Ovary (tissue), 9 donors: ENCODE data around the gene FAM20A. TPM values are rescaled to one million over a fixed set of nuclear protein-coding genes. Genes with fewer than 3 reads are reported as not detected.
A peak's percentile ranks its signal among the peaks of the same experiment; 100 is the strongest.

Source experiments
- DNase-seq, 5 donors: peaks; one replicate each; pipeline ENCODE4 v3.0.0-alpha.2; 2019 to 2020
- H3K27ac ChIP-seq, 2 donors: fragments of 200-600 bp; one replicate each; pipeline versions ENCODE4 v1.5.1 to v1.8.0; 2019 to 2022
- H3K27me3 ChIP-seq: fragments of 200-600 bp; one replicate; pipeline ENCODE4 v1.8.0; 2022
- H3K36me3 ChIP-seq: fragments of 200-600 bp; sonication (generic); one replicate; pipeline ENCODE4 v1.5.1; 2019
- H3K4me1 ChIP-seq: one replicate; pipeline ENCODE4 v1.8.1; 2013; ENCODE audit warnings: mild to moderate bottlenecking, moderate library complexity; ENCODE audit not compliant: insufficient read depth
- H3K4me3 ChIP-seq: fragments of 200-600 bp; sonication (generic); one replicate; pipeline ENCODE4 v1.5.1; 2017
- H3K9me3 ChIP-seq, 2 donors: fragments of 200-600 bp in 1 of 2; sonication (generic) in 1 of 2; one replicate each; pipeline versions ENCODE4 v1.5.1 to v1.8.1; 2013 to 2019; ENCODE audit warnings: mild to moderate bottlenecking in 1 of 2, moderate library complexity in 1 of 2
- CTCF ChIP-seq, 3 donors: fragments of 450-650 bp in 2 of 3; fragments of 200-600 bp in 1 of 3; IDR thresholded peaks; one replicate each; pipeline versions ENCODE4 v1.5.1 to v1.8.0; 2016 to 2022; ENCODE audit warnings: antibody characterized with exemption in 3 of 3, mild to moderate bottlenecking in 1 of 3
- EP300 ChIP-seq: sonication (generic); formaldehyde crosslinking; IDR thresholded peaks from one replicate; pipeline ENCODE4 v1.6.1; 2017; ENCODE audit warnings: antibody characterized with exemption
- POLR2A ChIP-seq: fragments of 450-650 bp; IDR thresholded peaks from one replicate; pipeline ENCODE4 v1.6.1; 2017; ENCODE audit warnings: antibody characterized with exemption, mild to moderate bottlenecking, moderate library complexity
- WGBS, 3 donors: extraction: QIAGEN DNeasy Blood & Tissue Kit in 1 of 3; methylation state at CpG; one replicate each; pipeline versions ENCODE4 v1.1.5 to v1.1.7; 2013 to 2017; 5-methylcytosine and 5-hydroxymethylcytosine counted together
- intact Hi-C, 4 donors: fragments of 100-400 bp; cut with DNase I; formaldehyde crosslinking; loops; one replicate each; pipeline versions ENCODE4 v1.11.0 to v1.15.1; 2022 to 2023
- polyA plus RNA-seq, 2 donors: library from polyadenylated mRNA; stranded (reverse); fragments of 200-250 nt in 1 of 2; fragments of 350-450 nt in 1 of 2; fragmentation: Illumina TruSeq in 1 of 2; extraction: RNeasy Lipid Tissue Mini Kit (QIAGEN cat#74804) in 1 of 2; gene quantifications; one replicate each; pipeline ENCODE4 v1.2.3, GENCODE V29; 2013 to 2014
- total RNA-seq, 7 donors: library from RNA; depleted of rRNA in 2 of 7; stranded (reverse); fragments of >200 nt in 2 of 7; fragmentation: NEBNext Ultra II Directional in 3 of 7; extraction: Animal tissue kit (Norgen Biotek cat#: 25700) in 3 of 7; gene quantifications; one replicate each; pipeline versions ENCODE4 v1.1.0 to v1.2.4, GENCODE V29; 2016 to 2023
- donor health status: DM: no; HTN: no; CAD: no; lungs with moderate emphysema.
- donor health status: DM: no; HTN: no; CAD: no.
- donor health status: Bipolar disorder and iron deficiency.
- donor health status: DM: yes; HTN: yes; CAD: no.
- donor health status: DM: no; HTN: no; CAD: no.
- donor health status: DM: yes; HTN: yes; CAD: no.

FAM20A gene
- total and polyA plus RNA-seq, 9 donors, result 4.9 to 75.8 (median 19.7) TPM

GRCh38 chr17:68511254-68511670 lies 89.9 kb downstream of the FAM20A start:
- Histone ChIP-seq H3K27me3 (no peaks in the 10 kb centered on the region), H3K36me3 (no peaks in the 10 kb centered on the region), H3K4me1 (peaks cover 5% of the 10 kb centered on the region), H3K4me3 (peak overlapping the region; percentile 87), H3K9me3 (no peaks in the 10 kb centered on the region), H3K27ac (peak overlapping the region; percentile 92 to 99)
- TF ChIP-seq CTCF (IDR thresholded peaks at IDR 0.05), result peak in 1 of 3 donors; percentile 19
- TF ChIP-seq EP300, result no peak
- no peak for TF ChIP-seq POLR2A
- intact Hi-C loops, result loop anchor here in 2 of 4 donors (5.0 kb wide), 2 partner anchors 44 to 54 kb away; partner anchors contain the start of gene WIPI1 (in 1 of the 2)
- no peak for DNase-seq
- 2 to 5% (median 3%) methylated on average over 7 to 10 of the region's 10 CpGs for WGBS, 3 donors

- no peak overlapping the region for H3K4me3 ChIP-seq
- no peaks in the 10 kb centered on the region for H3K36me3 ChIP-seq
- no peaks in the 10 kb centered on the region for H3K27me3 ChIP-seq
- H3K4me1 ChIP-seq, result peaks cover 1% of the 10 kb centered on the region
- DNase-seq, result peak in 4 of 5 donors; percentile 44 to 64 (median 56)
- peak overlapping the region in 1 of 2 donors; percentile 4 for H3K27ac ChIP-seq
- H3K9me3 ChIP-seq, result no peaks in the 10 kb centered on the region
- TF ChIP-seq POLR2A, result no peak
- no peak for TF ChIP-seq CTCF (IDR thresholded peaks at IDR 0.05)
- no peak for TF ChIP-seq EP300
- WGBS, 3 donors, result 41 to 52% (median 46%) methylated on average over 9 of the region's 9 CpGs
- intact Hi-C loops, result loop anchor here in 2 of 4 donors (5.0 kb wide), 2 partner anchors 42 to 52 kb away; partner anchors contain the start of gene WIPI1 (in 1 of the 2)
These were observed 91.8 kb downstream of the FAM20A start for GRCh38 chr17:68509141-68510057.

DNA sequence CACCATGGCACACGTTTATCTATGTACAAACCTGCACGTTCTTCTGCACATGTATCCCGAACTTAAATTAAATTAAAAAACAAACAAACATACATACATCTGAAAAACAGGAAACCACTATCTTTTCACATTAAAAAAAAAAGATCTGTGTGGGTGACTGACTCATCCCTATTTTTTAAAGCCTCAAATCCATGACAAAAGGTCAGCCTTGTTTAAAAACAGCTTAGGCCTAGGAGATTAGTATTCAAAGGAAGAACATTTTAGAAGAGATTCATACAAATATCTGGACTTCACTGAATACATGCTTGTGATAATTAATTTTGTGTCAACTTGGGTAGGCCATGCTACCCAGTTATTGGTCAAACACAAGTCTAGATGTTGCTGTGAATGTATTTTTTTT lies 93.6 kb downstream of the FAM20A start:
- H3K27ac ChIP-seq, result no peak overlapping the region
- H3K9me3 ChIP-seq, result no peaks in the 10 kb centered on the region
- H3K36me3 ChIP-seq, result no peaks in the 10 kb centered on the region
- H3K27me3 ChIP-seq, result no peaks in the 10 kb centered on the region
- intact Hi-C loops, result no loop called here
- peaks cover 1% of the 10 kb centered on the region for H3K4me1 ChIP-seq
- H3K4me3 ChIP-seq, result no peak overlapping the region
- WGBS, 3 donors, result 40 to 64% (median 52%) methylated on average over 3 of the region's 3 CpGs
- no peak for DNase-seq
- TF ChIP-seq CTCF (IDR thresholded peaks at IDR 0.05) (no peak), EP300 (no peak), POLR2A (no peak)

DNA sequence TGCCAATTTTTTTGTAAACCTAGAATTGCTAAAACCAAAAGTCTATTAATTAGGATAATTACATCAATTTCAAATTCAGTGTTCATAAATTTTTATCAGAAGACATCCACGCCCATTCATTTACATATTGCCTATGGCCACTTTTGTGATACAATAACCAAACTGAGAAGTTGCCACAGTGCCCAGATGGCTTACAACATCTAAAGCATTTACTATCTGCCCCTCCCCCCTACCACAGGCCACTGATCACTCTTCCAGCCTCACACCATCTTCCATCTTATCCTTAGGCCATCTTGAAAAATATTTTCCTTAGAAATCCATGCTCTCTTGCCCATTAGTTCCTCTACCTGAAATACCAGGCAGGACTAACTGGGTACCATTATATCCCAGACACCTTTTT lies 95.2 kb downstream of the FAM20A start:
- DNase-seq, result no peak
- WGBS, 3 donors, result 91 to 100% (median 98%) methylated on average over 1 of the region's 1 CpG
- TF ChIP-seq EP300, result no peak
- TF ChIP-seq POLR2A, result no peak
- no peak for TF ChIP-seq CTCF (IDR thresholded peaks at IDR 0.05)
- Histone ChIP-seq H3K4me1 (peaks cover 1% of the 10 kb centered on the region), H3K27ac (no peak overlapping the region), H3K9me3 (no peaks in the 10 kb centered on the region), H3K27me3 (no peaks in the 10 kb centered on the region), H3K4me3 (no peak overlapping the region), H3K36me3 (no peaks in the 10 kb centered on the region)
- intact Hi-C loops, result no loop called here
